DOHH2 (cell line): ENCODE results near the gene CDKN1C.

Source experiments
- CTCF ChIP-seq: fragments of 200-600 bp; sonication (generic); IDR thresholded peaks from one replicate; pipeline ENCODE4 v1.5.1; 2014; ENCODE audit warnings: antibody characterized with exemption, mild to moderate bottlenecking, low read depth, low read length; ENCODE audit not compliant: poor library complexity, severe bottlenecking
- EZH2phosphoT487 ChIP-seq: fragments of 200-600 bp; sonication (generic); IDR thresholded peaks from 2 replicates; pipeline ENCODE4 v1.6.1; 2017; ENCODE audit warnings: borderline replicate concordance, mild to moderate bottlenecking, antibody characterized with exemption, low read length, moderate library complexity, mixed read lengths

- TF ChIP-seq CTCF (no peak), EZH2phosphoT487 (no peak)
Measured at GRCh38 chr11:2855162-2855561, 30.4 kb downstream of the CDKN1C start.
